ENCODE measurements around the gene MED8. TPM values are rescaled to one million over a fixed set of nuclear protein-coding genes. Genes with fewer than 3 reads are reported as not detected.
A peak's percentile ranks its signal among the peaks of the same experiment; 100 is the strongest.

MED8 gene
- total RNA-seq, 1 donor from 2014 or later: 37.3 TPM

- Histone ChIP-seq H3K27ac (no peak overlapping the region), H3K4me1 (peaks cover under 1% of the 10 kb centered on the region), H3K27me3 (no peaks in the 10 kb centered on the region), H3K4me3 (no peak overlapping the region), H3K9me3 (no peaks in the 10 kb centered on the region), H3K36me3 (peaks cover 21% of the 10 kb centered on the region)
- no peak for TF ChIP-seq CTCF (IDR thresholded peaks at IDR 0.05)
- intact Hi-C loops (cut with DNase I): no loop called here
- DNase-seq: no peak
- ATAC-seq: no peak
Observed at GRCh38 chr1:43396059-43396458, 6.5 kb upstream of the MED8 start.

- no peak for DNase-seq
- TF ChIP-seq CTCF (IDR thresholded peaks at IDR 0.05): no peak
Observed at GRCh38 chr1:43395523-43395922, 5.9 kb upstream of the MED8 start.

GRCh38 chr1:43392702-43393101 is 3.1 kb upstream of the MED8 start:
- no peaks in the 10 kb centered on the region for H3K9me3 ChIP-seq
- H3K4me1 ChIP-seq: peaks cover 22% of the 10 kb centered on the region
- no peak overlapping the region for H3K27ac ChIP-seq
- ATAC-seq: no peak
- H3K4me3 ChIP-seq: no peak overlapping the region
- no peak for TF ChIP-seq CTCF (IDR thresholded peaks at IDR 0.05)
- no peak for DNase-seq
- no peaks in the 10 kb centered on the region for H3K27me3 ChIP-seq
- peaks cover 21% of the 10 kb centered on the region for H3K36me3 ChIP-seq
- intact Hi-C loops (cut with DNase I): no loop called here

More at GRCh38 chr1:43395523-43395922, 5.9 kb upstream of the MED8 start:
- ATAC-seq: no peak
- intact Hi-C loops (cut with DNase I): no loop called here
- Histone ChIP-seq H3K27ac (no peak overlapping the region), H3K4me1 (peaks cover 6% of the 10 kb centered on the region), H3K36me3 (peaks cover 21% of the 10 kb centered on the region), H3K27me3 (no peaks in the 10 kb centered on the region), H3K9me3 (no peaks in the 10 kb centered on the region), H3K4me3 (no peak overlapping the region)

GRCh38 chr1:43388613-43389012 is 987 bp downstream of the MED8 start:
- DNase-seq (no peak), ATAC-seq (no peak)
- Histone ChIP-seq H3K27ac (peak overlapping the region; percentile 92), H3K4me1 (peaks cover 22% of the 10 kb centered on the region), H3K4me3 (peak overlapping the region; percentile 84), H3K36me3 (peaks cover 40% of the 10 kb centered on the region), H3K27me3 (no peaks in the 10 kb centered on the region), H3K9me3 (no peaks in the 10 kb centered on the region)
- no peak for TF ChIP-seq CTCF (IDR thresholded peaks at IDR 0.05)
- intact Hi-C loops (cut with DNase I): no loop called here

GRCh38 chr1:43387976-43388599 is 1.5 kb downstream of the MED8 start:
- no peak for DNase-seq
- intact Hi-C loops (cut with DNase I): no loop called here
- ATAC-seq: no peak
- TF ChIP-seq CTCF (IDR thresholded peaks at IDR 0.05): no peak
- Histone ChIP-seq H3K36me3 (peaks cover 46% of the 10 kb centered on the region), H3K27me3 (no peaks in the 10 kb centered on the region), H3K4me3 (peak overlapping the region; percentile 84), H3K9me3 (no peaks in the 10 kb centered on the region), H3K4me1 (peaks cover 22% of the 10 kb centered on the region), H3K27ac (no peak overlapping the region)

- Histone ChIP-seq H3K27ac (no peak overlapping the region), H3K27me3 (no peaks in the 10 kb centered on the region), H3K4me3 (no peak overlapping the region), H3K36me3 (peaks cover 60% of the 10 kb centered on the region), H3K4me1 (peaks cover 29% of the 10 kb centered on the region), H3K9me3 (no peaks in the 10 kb centered on the region)
- no peak for ATAC-seq
- intact Hi-C loops (cut with DNase I): no loop called here
- TF ChIP-seq CTCF (IDR thresholded peaks at IDR 0.05): no peak
- DNase-seq: no peak
Observed at GRCh38 chr1:43386676-43387075, 2.9 kb downstream of the MED8 start.
